GM19324 (cell line): Measurements from ENCODE around the gene CYTH1.
"Not testable (repeated sequence)": the region's sequence is repeated elsewhere in the genome, so short reads cannot be mapped to it uniquely, and the experiment has no call there.

ENCODE experiments used
- ATAC-seq: cut with Tn5 transposase; IDR thresholded peaks from one replicate; pipeline ENCODE4 v1.9.1; 2021; ENCODE audit warnings: mild to moderate bottlenecking, moderate library complexity; ENCODE audit not compliant: unreplicated experiment, low FRiP score

The CYTH1 gene

DNA sequence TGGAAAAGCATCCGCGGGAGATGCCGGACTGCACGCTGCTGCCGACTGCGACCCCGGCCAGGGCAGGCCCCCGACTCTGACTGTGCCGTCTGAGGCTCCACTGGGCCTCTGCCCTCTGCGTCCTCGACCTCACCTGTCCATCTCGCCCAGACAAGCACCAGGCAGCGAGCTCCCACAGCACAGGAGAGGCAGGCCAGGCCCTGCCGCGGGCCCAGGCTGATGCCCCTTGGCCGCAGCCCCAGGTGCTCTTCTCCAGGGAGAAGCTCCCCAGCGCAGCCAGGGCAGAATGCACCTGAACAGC, 106.8 kb downstream of the CYTH1 start:
- no peak for ATAC-seq

DNA sequence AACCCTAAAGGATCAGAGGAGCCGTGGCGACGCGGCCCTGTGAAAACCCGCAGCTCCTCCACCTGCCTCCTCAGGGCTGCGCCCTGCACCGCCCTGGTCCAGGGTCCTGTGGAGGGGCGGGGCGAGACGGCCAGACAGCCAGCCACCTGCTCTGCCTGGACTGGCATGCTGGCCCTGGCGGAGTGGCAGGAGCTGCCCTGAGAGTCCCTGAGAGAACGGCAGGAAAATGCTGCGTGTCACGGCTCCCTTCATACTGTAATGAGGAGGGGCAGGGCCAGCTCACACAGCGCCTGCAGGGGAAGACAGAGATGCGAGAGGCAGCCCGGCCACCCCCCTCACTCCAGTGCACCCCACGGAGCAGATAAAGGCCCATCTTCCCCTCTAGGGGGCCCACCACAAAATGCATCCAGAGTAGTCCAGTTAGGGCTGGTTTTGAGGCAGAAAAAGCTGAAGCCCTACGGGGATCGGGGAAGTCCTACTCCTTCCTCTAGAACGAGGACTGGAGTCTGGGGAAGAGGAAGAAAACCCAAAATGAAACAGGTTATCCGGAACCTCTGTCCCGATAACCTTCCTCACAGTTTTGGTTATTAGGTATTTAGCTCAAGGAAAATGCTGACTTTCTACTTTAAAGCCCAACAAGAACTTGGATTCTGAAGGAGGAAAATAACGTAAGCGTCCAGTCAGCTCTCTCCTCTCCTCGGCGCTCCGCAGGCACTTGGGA, 107.3 kb downstream of the CYTH1 start:
- no peak for ATAC-seq

DNA sequence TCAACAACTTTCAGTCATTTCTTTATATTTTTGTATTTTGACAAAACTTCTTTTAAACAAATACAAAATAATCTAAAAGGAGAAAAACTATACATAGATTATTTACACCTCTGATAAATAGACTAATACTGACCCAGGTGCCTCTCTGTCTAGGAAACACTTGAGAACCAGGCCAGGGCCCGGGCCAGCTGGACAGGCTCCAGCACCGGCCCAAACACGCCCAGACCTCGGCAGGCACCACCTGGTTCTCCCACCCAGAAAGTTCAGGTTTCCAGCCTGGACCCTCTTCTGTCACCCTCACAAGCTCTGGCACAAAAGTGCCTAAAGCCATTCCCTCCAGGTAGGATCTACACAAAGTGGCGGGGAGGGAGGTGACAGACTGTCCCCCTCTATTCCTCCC, 107.9 kb downstream of the CYTH1 start:
- ATAC-seq, result no peak

DNA sequence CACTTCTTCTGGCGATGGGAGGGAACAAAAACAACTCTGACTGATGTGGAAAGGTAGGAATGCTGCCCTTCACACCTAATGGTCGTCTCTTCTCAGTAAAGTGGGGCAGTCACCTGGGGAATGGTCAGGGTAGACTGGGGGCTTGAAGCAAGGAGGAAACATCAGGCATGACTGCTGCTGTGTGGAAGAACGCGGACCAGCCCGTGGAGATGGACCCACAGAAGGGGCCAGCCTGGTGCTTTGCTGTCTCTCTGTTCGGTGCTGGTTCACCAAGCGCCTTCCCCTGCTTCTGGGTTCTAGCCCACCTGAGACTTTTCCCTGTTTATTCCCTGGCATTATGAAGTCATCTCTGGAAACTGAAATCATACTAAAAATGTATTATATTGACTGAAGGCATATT, 108.7 kb downstream of the CYTH1 start:
- ATAC-seq, result no peak

DNA sequence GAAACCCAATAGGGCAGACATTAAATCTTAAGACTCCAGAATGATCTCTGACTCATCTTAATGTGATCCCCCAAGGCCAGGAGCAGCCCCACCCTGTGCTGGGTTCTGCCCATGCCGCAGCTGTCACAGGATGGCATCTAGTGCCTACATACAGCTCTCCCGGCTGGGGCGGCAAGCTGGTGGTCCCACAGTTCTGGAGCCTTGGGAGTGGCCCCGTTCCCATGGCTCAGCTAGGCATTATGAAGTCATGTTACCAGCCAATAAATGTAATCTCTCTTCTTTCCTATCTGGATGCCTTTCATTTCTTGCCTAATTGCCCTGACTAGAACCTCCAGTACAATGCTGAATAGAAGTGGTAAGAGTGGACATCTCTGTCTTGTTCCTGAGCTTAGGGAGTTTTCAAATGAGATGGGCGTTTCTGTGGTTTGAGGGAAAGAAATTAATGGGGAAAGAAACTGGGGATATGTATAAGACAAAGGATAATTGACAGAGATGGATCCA, 109.2 kb downstream of the CYTH1 start:
- ATAC-seq, result no peak

DNA sequence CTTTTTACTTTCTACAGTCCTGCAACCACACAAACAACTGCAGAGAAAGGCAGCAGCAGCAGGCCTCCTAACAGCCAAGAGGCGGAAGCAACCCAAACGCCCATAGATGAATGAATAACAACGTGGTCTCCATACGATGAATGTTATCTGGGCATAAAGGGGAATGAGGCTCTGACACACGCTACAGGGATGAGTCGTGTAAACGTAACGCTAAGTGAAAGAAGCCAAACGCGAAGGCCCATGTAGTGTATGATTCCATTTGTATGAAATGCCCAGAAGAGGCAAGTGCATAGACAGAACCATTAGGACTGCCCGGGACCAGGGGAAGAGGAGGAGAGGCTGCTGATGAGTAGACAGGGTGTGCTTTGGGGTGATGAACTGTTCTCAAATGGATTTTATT, 110.1 kb downstream of the CYTH1 start:
- no peak for ATAC-seq

DNA sequence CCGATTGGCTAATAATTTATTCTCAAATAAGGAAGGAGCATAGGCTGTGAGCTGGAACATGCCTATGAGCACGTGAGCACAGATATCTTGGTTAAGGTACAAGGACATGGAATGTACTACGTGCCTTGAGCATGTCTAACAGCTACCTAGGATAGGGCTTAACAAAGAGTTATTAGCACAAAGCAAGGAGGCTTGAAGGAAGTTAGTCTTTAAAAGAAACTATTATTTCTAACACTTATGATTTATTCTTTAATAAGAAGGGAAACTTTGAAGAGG, 110.4 kb downstream of the CYTH1 start:
- not testable (repeated sequence) for ATAC-seq

DNA sequence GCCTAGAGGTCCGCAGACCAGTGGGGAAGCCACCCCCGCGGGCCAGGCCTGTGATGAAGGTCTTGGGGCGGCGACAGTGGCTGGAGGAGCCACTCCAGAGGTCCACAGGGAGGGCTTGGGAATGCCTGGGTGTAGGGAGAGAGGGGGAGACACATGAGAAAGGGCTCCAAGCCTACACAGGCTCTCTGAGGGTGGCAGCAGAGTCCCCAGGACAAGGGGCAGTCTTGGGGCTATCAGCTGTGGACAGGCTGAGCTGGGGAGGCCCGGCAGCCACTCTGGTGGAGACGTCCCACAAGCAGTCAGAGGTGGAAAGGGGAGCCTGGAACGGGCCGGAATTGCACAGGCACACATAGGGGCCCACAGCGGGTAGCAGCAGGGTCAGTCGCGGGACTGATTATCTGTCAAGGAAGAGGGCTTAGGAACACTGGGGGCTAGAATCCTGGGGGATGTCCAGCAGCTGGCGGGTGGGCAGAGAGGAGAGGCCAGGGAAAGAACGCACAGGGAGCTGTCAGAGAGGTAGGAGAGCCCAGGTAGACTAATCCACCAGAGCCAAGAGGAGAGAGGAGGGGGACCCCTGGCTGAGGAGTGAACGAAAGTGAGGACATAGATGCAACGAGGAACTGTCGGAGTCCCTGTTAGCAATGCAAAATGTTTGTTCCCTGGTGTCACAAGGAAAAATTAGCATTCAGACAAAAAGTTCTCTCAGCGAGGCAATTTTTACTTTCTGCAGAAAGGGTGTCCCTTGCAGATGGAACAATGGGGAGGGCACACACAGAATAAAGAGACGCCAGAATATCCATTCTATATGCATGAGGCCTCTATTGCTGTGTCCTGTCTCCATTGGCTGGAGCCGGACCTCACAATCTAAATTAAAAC, 111.0 kb downstream of the CYTH1 start:
- no peak for ATAC-seq

DNA sequence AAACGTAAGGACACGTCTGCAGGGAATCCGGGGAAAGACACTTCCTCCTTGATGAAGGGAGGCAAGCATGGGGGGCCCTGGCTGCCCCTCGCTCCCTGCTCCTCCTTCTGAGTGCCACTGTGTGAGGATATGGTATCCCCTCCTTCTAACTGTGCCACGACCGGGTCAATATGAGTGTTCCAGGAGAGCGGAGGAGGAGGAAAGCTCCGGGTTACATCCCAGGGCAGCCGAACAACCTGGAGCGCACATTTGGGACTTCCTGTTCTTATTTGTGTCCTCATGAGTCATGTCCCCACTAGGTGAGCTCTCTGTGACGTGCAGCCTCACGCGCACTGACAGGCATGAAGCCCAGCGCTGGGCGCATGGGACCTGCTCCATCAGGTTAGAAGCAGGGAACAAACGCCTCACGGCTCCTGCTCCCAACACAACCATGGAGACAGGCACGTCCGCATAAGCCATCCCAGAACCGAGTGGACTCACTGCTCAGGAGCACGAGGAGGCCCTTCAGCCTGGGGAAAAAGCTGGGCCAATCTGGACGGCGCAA, 112.0 kb downstream of the CYTH1 start:
- no peak for ATAC-seq

DNA sequence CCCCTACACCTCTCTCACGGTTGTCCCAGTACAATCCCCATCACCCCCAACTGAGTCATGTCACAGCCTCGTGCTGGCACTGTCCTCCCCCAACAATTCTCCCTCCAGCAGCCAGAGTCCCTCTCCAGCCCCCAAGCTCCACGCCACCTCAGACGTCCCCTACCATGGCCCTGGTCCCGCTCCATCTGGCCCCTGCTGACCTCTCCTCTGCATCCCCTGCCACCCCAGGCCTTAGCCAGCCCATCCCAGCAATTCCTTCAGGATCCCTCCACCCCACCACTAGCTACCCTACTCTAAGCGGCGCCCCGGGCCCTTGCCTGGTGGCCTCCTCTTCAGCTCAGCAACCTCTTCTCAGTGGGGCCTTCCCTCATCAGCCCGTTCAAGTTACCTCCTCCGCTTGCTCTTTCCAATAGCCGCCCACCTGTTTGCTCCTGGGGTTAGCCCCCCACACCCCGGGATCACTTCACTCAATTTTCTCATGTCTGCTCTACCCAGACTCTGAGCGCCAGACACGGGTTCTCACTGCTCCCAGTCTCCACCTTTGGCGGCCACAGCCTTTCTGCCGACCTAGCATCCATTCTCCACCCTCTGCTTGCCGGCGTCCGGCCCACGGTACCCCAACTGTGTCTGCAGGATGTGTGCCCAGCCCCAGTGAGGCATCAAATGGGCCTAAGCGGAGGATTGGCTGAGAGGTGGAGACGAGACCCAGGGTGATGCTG, 112.7 kb downstream of the CYTH1 start:
- ATAC-seq, result no peak

DNA sequence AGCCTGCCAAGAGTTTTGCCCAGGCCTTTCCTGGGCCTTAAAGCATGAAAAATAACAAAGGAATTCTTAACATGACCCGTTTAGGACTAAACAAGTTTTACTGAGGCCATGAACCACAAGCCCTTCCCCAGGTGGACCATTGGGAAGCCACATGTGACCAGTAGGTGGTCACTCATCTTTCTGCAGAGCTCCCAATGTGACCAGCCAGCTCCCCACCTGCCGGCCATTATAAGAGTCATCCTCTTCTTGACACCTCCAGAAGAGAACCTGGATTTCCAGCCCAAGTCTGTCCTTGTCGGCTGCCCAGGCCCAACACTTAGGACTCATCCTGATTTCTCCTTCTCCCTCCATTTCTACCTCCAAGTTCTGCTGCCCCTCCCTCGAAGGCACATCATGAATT, 113.2 kb downstream of the CYTH1 start:
- ATAC-seq, result no peak

DNA sequence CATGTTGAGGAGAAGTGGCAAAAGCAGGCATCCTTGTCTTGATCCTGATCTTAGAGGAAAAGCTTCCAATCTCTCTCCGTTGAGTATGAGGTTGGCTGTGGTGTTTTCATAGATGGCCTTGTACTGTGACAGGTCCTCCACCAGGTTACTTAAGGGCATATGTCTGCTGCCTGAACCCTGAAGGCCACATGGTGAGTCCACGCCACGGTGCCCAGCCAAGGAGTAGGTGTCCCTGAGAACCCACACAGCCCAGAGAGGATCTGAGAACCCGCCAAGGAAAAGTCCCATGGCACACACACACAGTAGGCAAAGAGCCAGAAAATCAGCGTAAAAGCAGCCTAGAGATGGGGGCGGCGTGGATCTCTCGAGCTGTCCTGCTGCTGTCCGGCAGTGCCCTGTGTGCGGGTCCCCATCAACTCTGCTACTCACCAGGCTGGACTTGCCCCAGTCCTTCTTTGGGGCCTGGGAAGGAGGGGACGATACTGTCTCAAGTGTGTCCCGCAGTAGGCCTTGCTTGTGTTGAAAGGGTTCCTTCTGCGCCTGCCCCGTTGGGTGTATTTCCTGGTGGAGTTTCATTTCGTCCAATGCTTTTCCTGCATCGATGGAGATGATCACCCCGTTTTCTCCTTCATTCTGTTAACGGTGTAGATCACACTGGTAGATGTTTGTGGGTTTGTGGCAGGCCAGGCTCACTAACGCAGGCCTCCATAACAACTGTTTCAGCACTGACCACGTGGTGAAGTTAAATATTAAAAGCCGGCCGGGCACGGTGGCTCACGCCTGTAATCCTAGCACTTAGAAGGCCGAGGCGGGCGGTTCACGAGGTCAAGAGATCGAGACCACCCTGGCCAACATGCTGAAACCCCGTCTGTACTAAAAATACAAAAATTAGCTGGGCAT, 114.1 kb downstream of the CYTH1 start:
- ATAC-seq, result no peak

DNA sequence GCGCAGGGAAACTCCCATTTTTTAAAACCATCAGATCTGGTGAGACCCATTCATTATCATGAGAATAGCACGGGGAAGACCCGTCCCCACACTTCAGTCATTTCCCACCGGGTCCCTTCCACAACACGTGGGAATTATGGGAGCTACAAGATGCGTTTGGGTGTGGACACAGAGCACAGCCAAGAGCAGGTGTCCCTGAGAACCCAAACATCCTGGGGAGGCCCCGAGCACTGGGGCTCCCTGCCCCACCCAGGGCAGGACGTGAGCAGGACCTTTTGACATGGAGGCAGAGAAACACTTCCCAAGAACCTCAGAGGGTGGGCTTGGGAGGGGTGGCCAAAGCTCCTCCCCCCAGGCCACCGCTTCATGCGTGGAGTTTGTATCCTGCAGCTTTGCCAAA, 115.0 kb downstream of the CYTH1 start:
- ATAC-seq, result no peak

DNA sequence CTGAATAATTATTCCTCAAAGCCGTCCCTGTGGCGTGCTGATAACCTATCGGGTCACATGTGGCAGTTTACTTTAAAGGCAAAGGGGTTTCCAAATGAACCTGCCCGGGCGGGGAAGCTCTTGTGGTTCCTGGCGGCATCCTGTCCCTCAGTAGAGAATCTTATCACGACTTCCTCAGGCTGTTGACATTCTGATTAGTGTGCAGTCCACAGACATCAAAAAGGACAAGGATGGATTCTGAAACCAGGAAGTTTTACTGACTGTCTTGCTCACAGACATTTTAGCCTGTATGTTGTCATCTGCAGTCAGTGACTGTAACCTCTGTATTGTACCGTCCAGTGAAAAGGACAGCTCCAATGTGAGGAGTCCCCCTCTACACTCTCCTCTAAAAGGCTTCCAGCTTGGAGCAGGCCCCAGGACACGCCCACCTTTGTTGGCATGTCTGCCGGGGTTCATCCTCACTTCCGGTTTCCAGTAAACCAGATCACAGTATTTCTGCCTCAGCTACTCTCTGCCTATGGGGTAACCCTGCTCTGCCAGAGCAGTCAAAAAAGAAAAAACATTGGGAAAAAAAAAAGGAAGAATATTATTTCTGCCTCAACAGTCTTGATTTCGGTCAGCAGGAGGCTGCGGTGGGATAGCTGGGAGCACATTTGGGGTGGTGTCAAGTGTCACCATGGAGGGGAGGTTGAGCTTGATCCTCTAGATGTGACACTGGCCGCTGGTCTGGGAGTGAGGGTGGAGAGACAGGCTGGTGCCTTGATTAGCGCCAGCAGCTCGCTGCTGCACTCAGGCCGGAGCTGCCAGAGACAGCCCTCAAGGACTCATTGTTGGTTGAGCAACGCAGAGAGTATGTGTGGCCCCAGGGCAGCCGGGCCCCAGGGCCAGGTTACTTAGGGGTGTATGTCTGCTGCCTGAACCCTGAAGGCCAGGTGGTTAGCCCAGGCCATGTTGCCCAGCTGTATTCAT, 115.8 kb downstream of the CYTH1 start:
- ATAC-seq, result no peak

DNA sequence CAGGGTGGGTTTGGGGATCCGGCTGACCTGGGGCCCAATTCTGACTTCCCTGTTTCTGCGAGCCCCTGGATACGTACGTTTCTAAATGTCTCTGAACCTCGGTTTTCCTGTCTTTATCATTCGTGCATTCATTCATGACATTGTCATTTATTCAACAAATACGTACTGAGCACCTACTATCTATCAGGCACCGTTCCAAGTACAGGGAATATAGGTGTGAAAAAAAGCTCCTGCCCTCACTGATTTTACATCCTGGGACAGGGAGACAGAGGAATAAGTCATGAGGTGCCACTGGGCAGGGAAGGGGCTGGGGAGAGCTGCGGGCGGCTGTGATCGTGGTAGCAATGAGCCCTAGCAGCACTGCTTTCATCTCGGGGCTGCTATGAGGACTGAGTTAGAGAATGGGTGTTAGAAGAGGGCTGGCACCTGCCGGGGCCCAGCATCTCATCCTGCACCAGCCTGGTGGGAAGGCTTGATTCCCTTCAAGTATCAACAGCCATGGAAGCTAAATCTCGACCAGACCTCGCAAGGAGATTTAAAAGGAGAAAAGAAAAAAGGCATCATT, 116.6 kb downstream of the CYTH1 start:
- ATAC-seq, result no peak

DNA sequence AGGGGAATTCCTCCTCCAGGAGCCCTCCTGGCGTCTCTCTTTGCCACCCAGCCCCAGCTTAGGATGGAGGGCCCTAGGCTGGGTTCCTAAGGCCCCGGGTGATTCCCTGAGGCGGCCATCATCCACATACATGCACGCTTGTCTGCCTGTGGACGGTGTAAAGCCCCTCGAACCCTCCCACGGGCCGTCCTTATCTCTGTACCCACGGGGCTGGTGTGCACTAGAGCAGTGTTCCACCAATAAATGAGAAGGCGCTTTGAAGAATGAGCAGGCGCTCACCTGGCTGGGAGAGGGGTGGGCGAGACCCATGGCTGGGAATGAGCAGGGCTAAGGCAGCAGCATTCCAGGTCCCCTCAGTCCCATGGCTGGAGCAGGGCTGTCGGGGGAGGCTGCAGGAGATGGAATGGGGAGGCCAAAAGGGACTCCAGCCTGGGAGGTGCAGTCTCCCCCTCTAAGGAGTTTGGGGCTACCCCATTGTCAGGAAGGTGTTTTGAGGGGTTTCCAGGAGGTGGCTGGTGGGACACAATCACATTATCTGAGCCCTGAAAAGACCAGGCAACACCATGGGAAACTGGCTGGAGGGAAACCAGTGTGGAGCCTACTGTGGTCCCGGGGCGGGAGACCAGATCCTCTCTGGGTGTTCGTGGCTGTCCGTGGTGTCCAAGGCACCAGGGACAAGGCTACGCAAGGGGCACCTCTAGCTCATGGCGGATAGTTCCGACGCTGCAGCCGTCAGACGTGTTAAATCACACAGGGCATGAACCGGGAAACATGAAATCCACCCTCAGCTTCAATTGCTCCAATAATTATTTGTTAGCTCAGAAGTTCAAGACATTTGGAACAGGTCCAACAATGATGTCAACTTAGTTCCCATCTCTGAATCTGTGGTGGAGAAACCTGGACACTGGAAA, 117.3 kb downstream of the CYTH1 start:
- ATAC-seq, result no peak

DNA sequence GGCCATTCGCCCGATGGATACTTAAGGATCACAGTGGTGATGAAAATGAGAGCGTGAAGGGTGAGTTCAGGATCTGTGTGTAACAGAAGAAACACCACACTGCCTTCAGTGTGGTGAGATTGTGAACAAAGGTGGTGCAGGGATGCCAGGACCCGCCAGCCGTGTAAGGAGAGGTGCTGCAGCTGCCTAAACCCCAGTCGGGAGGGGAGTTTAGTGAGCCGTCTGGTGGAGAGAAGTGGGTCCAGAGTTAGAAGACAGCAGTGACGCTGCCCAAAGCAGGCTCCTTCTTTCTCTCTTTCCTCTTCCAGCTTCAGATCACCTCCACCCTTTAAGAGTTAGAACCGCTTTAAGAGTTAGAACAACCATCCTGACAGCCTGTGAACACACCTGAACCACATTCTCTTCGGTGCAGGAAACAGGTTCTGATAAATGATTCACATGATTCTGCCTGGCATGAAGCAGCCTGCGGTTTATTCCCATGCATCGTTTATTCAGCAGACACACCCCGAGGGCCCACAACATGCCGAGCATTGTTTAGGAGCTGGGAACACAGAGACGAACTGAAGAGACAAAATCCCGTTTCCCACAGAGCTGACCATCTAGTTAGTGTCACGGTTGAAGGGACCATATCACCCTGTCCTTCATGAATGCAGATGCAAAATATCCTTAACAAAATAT, 120.8 kb downstream of the CYTH1 start:
- no peak for ATAC-seq
